ENCODE data around the gene C1orf174. TPM values are rescaled to one million over a fixed set of nuclear protein-coding genes. Genes with fewer than 3 reads are reported as not detected.

Gene C1orf174
- total RNA-seq, 1 donor from 2014 or later: 25.8 TPM

DNA sequence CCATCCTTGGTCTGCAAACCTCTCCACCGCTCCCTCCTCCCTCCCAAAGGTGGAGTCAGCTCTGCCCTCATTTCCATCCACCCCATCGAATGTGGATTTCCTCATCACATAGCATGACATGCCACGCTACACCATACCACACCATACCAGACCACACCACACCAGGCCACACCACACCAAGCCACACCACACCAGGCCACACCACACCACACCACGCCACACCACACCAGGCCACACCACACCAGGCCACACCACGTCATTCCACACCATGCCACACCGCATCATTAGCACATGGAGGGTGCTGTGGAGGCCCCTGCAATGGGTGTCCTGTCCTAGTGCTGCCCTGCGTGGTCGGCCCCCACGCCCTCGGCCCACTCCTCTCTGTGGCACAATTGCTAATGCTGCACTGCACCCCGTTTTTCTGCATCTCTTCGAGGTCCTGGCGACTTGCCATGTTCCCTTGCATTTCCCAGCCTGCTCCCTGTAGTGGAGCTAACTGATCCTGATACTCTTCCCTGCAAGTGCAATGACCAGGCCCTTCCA is 31.5 kb downstream of the C1orf174 start:
- Mint-ChIP-seq H3K27me3 (ENCODE audit: low read depth) (no peaks in the 10 kb centered on the region), H3K4me1 (no peaks in the 10 kb centered on the region), H3K27ac (no peak overlapping the region), H3K36me3 (peaks cover 29% of the 10 kb centered on the region), H3K9me3 (no peaks in the 10 kb centered on the region), H3K4me3 (no peak overlapping the region)
- no peak for DNase-seq (ENCODE audit: low spot score in 2 of 2, unreplicated experiment in 2 of 2)
- TF ChIP-seq, protein P1, sequence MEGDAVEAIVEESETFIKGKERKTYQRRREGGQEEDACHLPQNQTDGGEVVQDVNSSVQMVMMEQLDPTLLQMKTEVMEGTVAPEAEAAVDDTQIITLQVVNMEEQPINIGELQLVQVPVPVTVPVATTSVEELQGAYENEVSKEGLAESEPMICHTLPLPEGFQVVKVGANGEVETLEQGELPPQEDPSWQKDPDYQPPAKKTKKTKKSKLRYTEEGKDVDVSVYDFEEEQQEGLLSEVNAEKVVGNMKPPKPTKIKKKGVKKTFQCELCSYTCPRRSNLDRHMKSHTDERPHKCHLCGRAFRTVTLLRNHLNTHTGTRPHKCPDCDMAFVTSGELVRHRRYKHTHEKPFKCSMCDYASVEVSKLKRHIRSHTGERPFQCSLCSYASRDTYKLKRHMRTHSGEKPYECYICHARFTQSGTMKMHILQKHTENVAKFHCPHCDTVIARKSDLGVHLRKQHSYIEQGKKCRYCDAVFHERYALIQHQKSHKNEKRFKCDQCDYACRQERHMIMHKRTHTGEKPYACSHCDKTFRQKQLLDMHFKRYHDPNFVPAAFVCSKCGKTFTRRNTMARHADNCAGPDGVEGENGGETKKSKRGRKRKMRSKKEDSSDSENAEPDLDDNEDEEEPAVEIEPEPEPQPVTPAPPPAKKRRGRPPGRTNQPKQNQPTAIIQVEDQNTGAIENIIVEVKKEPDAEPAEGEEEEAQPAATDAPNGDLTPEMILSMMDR (IDR thresholded peaks at IDR 0.05; ENCODE audit: unreplicated experiment): no peak

- TF ChIP-seq, protein P1 (IDR thresholded peaks at IDR 0.05; ENCODE audit: unreplicated experiment): no peak
- Mint-ChIP-seq H3K27ac (no peak overlapping the region), H3K4me3 (no peak overlapping the region), H3K27me3 (ENCODE audit: low read depth) (no peaks in the 10 kb centered on the region), H3K9me3 (peaks cover 3% of the 10 kb centered on the region), H3K36me3 (peaks cover 26% of the 10 kb centered on the region), H3K4me1 (no peaks in the 10 kb centered on the region)
- no peak for DNase-seq (ENCODE audit: low spot score in 2 of 2, unreplicated experiment in 2 of 2)
These were observed 34.4 kb downstream of the C1orf174 start for GRCh38 chr1:3865606-3866160.

- Mint-ChIP-seq H3K36me3 (peaks cover 25% of the 10 kb centered on the region), H3K4me3 (no peak overlapping the region), H3K27me3 (ENCODE audit: low read depth) (no peaks in the 10 kb centered on the region), H3K27ac (no peak overlapping the region), H3K9me3 (peaks cover 3% of the 10 kb centered on the region), H3K4me1 (no peaks in the 10 kb centered on the region)
- TF ChIP-seq, protein P1 (IDR thresholded peaks at IDR 0.05; ENCODE audit: unreplicated experiment): no peak
- DNase-seq (ENCODE audit: low spot score in 2 of 2, unreplicated experiment in 2 of 2): no peak
These were observed 35.2 kb downstream of the C1orf174 start for GRCh38 chr1:3864884-3865283.

- Mint-ChIP-seq H3K36me3 (peaks cover 20% of the 10 kb centered on the region), H3K27me3 (ENCODE audit: low read depth) (no peaks in the 10 kb centered on the region), H3K27ac (no peak overlapping the region), H3K4me1 (peaks cover 8% of the 10 kb centered on the region), H3K4me3 (no peak overlapping the region), H3K9me3 (peaks cover 3% of the 10 kb centered on the region)
- DNase-seq (ENCODE audit: low spot score in 2 of 2, unreplicated experiment in 2 of 2): no peak
- TF ChIP-seq, protein P1 (IDR thresholded peaks at IDR 0.05; ENCODE audit: unreplicated experiment): no peak
These were observed 36.7 kb downstream of the C1orf174 start for GRCh38 chr1:3863231-3863935.

DNA sequence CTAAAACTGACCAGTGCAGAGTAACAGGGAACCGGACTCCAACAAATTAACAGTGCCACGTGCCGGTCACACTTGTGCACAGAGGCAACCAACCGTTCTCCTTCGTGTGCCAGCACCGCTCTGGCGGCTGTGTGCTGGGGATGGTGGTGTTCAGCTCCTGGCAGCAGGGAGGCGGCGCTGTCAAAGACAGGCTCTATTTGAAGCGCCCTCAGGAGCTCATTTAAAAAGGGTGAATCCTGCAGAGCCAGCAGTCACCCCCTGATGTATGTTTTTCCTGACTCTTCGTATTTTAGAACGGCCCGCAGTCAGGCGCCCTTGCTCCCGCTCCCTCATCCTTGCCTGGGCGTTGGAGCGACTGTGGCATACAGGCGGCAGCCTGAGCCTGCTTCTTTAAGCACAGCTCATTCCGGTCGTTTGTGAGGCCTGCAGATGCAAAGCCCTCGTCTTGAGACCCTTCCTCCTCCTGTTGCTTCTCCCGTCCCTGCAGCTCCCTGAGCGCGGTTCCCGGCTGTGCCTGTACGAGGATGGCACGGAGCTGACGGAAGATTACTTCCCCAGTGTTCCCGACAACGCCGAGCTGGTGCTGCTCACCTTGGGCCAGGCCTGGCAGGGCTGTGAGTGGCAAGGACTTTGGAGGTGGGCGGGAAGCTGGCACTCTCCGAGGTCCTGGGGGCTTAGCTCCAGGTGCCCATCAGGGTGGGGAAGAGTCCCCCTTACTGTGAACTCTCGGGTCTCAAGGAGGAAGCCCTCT is 41.7 kb downstream of the C1orf174 start:
- H3K27me3 Mint-ChIP-seq (ENCODE audit: low read depth): no peaks in the 10 kb centered on the region
- no peak for DNase-seq (ENCODE audit: low spot score in 2 of 2, unreplicated experiment in 2 of 2)
- H3K9me3 Mint-ChIP-seq: peaks cover 3% of the 10 kb centered on the region
- H3K4me1 Mint-ChIP-seq: peaks cover 27% of the 10 kb centered on the region
- H3K36me3 Mint-ChIP-seq: peaks cover 9% of the 10 kb centered on the region
- peak overlapping the region; percentile 97 for H3K4me3 Mint-ChIP-seq
- H3K27ac Mint-ChIP-seq: no peak overlapping the region
- TF ChIP-seq, protein P1 (IDR thresholded peaks at IDR 0.05; ENCODE audit: unreplicated experiment): no peak
